HuH-7.5 (cell line): ENCODE measurements around the gene MAP7D3.
"Not testable (repeated sequence)": the region's sequence is repeated elsewhere in the genome, so short reads cannot be mapped to it uniquely, and the experiment has no call there.

Experiments used
- DNase-seq: peaks from one replicate; pipeline ENCODE4 v3.0.0; 2011; ENCODE audit warnings: low spot score

The MAP7D3 gene

GRCh38 chrX:136182414-136182813, 68.8 kb downstream of the MAP7D3 start:
- no peak for DNase-seq

GRCh38 chrX:136179133-136179532, 72.1 kb downstream of the MAP7D3 start:
- DNase-seq = no peak

GRCh38 chrX:136176399-136176825, 74.8 kb downstream of the MAP7D3 start:
- DNase-seq = no peak

- DNase-seq = no peak
These were observed 79.8 kb downstream of the MAP7D3 start for GRCh38 chrX:136171420-136171819.

- DNase-seq = no peak
These were observed 80.9 kb downstream of the MAP7D3 start for GRCh38 chrX:136170139-136170800.

GRCh38 chrX:136168929-136169735, 82.1 kb downstream of the MAP7D3 start:
- DNase-seq = no peak

- DNase-seq = not testable (repeated sequence)
These were observed 83.2 kb downstream of the MAP7D3 start for GRCh38 chrX:136167989-136168388.

- no peak for DNase-seq
These were observed 84.9 kb downstream of the MAP7D3 start for GRCh38 chrX:136166221-136166855.

- DNase-seq = no peak
These were observed 85.8 kb downstream of the MAP7D3 start for GRCh38 chrX:136165406-136165805.

- DNase-seq = no peak
These were observed 87.5 kb downstream of the MAP7D3 start for GRCh38 chrX:136163689-136164088.
